Heart left ventricle (tissue), 13 donors: Measurements from ENCODE around the gene HSPA4.

ENCODE experiments used
- POLR2A ChIP-seq, 2 donors: fragments of 450-650 bp; IDR thresholded peaks; one replicate each; pipeline ENCODE4 v1.6.1; 2017; ENCODE audit warnings: antibody characterized with exemption in 2 of 2, mild to moderate bottlenecking in 2 of 2, moderate library complexity in 2 of 2
- TF ChIP-seq, protein P1 (sequence below), 12 donors: fragments of 200-600 bp; sonication (generic) in 4 of 12; IDR thresholded peaks; one replicate each; pipeline versions ENCODE4 v1.5.0 to v1.8.0; 2018 to 2022; ENCODE audit warnings: antibody characterized with exemption in 12 of 12, mild to moderate bottlenecking in 5 of 12
- donor health status: ischemic (EF 13 %, LVEDD 7.1; RV severe dilation, severe dysfunction).
- donor health status: DM: no; HTN: yes; CAD: no.
- donor health status: DM: no; HTN: no; CAD: no.
- donor health status: ischemic (EF 25% LVEDD 6.9; RV normal size, moderate dysfunction).
- donor health status: ischemic (EF 25% LVEDD 5.7; RV mildly dilated, moderate dysfunction).
- donor health status: ischemic (EF 35%, LVEDD 5.7; RV mildly dilated, moderate dysfunction).
- donor health status: nonischemic (EF 11% LVEDD 7.7; RV severe dilation, severe dysfunction).
- donor health status: DM: yes; HTN: yes; CAD: no.
- donor health status: PGD.
- donor health status: ischemic (EF 29% LVEDD 5.4; RV normal size, mild dysfunction).
- donor health status: nonischemic (EF 23%, LVEDD 6.1; RV moderate dilation, normal function).

- TF ChIP-seq, protein P1, sequence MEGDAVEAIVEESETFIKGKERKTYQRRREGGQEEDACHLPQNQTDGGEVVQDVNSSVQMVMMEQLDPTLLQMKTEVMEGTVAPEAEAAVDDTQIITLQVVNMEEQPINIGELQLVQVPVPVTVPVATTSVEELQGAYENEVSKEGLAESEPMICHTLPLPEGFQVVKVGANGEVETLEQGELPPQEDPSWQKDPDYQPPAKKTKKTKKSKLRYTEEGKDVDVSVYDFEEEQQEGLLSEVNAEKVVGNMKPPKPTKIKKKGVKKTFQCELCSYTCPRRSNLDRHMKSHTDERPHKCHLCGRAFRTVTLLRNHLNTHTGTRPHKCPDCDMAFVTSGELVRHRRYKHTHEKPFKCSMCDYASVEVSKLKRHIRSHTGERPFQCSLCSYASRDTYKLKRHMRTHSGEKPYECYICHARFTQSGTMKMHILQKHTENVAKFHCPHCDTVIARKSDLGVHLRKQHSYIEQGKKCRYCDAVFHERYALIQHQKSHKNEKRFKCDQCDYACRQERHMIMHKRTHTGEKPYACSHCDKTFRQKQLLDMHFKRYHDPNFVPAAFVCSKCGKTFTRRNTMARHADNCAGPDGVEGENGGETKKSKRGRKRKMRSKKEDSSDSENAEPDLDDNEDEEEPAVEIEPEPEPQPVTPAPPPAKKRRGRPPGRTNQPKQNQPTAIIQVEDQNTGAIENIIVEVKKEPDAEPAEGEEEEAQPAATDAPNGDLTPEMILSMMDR (IDR thresholded peaks at IDR 0.05) = no peak
- TF ChIP-seq POLR2A (IDR thresholded peaks at IDR 0.05) = no peak
These were observed 25.1 kb upstream of the HSPA4 start for GRCh38 chr5:133026664-133027153.
